ENCODE results near the gene TMEM140. TPM values are rescaled to one million over a fixed set of nuclear protein-coding genes. Genes with fewer than 3 reads are reported as not detected.

Gene TMEM140
- total RNA-seq, 1 experiment from 2014 or later, result 2.2 TPM

DNA sequence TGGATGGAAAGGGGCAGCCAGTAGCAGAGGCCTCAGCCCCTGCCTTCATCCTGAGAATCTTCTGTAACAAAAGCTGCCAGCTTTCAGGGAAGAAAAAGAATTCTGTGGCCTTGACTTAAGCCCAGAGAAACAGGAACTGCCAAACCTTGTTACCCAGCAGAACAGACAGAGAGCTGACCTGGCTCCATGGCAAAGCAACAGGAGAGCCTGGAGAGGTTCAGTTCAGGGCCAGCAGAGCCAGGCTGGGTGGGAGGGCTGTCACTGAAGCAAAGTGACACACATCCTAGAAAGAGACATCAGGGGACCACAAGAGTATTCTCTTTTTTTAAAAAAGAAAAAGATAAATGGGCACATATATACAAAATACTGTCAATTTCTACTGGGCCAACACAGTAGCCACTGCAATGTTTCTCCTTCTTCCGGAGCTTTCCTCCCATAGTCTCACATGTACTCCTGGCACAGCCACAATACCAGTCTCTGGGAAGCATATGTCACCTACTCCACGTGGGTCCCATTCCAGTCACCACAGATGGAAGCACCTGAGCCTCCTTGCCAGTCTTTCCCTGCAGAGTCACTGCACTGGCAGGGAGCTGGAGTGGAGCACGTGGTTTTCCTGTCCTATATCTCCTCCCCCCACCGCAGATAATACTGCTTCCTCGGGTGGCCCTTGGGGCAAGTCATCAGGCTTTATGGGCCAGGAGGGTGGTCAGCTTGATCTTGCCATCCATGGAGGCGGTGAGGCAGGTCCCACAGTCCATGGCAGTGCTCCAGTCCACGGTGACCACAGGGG, 37.8 kb downstream of the TMEM140 start:
- Histone ChIP-seq H3K36me3 (peaks cover 94% of the 10 kb centered on the region), H3K4me1 (replicated peaks) (0 out of 2 replicates have a peak, but pooled peaks cover 8% of the 10 kb centered on the region), H3K27ac (no peak overlapping the region), H3K4me3 (no peak overlapping the region), H3K9me3 (replicated peaks) (peaks cover 19% of the 10 kb centered on the region), H3K27me3 (replicated peaks) (no peaks in the 10 kb centered on the region)
- no peak for DNase-seq (ENCODE audit: low read depth in 1 of 2, low spot score in 2 of 2)

DNA sequence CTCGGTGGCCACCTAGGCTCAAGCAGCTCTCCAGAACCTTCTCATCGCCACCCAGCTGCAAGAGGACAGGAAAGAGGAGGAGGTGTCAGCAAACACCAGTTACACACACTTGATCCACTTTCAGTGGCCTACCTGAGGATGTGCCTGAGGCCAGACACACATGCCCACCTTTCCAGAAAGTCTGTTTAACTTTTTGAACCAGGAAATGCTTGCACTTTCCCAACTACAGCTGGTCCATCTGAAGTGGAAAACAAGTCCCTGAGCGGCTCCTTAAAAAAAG, 38.3 kb downstream of the TMEM140 start:
- H3K27me3 ChIP-seq (replicated peaks), result no peaks in the 10 kb centered on the region
- DNase-seq (ENCODE audit: low read depth in 1 of 2, low spot score in 2 of 2), result no peak
- H3K36me3 ChIP-seq, result peaks cover 93% of the 10 kb centered on the region
- 0 out of 2 replicates have a peak, but pooled peaks cover 8% of the 10 kb centered on the region for H3K4me1 ChIP-seq (replicated peaks)
- H3K9me3 ChIP-seq (replicated peaks), result peaks cover 14% of the 10 kb centered on the region
- no peak overlapping the region for H3K4me3 ChIP-seq
- H3K27ac ChIP-seq, result no peak overlapping the region

DNA sequence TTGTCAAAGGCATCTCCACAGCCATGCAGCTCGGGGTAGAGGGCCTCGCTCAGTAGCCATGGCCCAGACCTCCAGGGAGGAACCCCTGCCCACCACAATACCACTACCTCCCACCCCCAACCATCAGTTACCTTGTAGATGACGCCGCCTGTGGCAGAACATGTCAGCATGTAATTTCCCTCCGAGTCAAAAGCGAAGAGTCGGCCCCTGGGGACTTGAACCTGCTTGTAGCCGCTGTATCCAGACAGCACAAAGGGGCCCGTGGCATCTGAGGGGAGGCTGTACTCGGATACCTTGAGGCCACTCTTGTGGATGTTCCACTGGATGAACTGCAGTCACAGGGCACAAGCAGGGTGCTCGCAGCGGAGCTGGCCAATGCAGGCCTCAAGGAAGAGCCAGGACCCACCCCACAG, 39.0 kb downstream of the TMEM140 start:
- DNase-seq (ENCODE audit: low read depth in 1 of 2, low spot score in 2 of 2), result no peak
- H3K4me3 ChIP-seq, result no peak overlapping the region
- 0 out of 2 replicates have a peak, but pooled peaks cover 8% of the 10 kb centered on the region for H3K4me1 ChIP-seq (replicated peaks)
- H3K27me3 ChIP-seq (replicated peaks), result no peaks in the 10 kb centered on the region
- H3K27ac ChIP-seq, result no peak overlapping the region
- H3K36me3 ChIP-seq, result peaks cover 89% of the 10 kb centered on the region
- peaks cover 8% of the 10 kb centered on the region for H3K9me3 ChIP-seq (replicated peaks)

DNA sequence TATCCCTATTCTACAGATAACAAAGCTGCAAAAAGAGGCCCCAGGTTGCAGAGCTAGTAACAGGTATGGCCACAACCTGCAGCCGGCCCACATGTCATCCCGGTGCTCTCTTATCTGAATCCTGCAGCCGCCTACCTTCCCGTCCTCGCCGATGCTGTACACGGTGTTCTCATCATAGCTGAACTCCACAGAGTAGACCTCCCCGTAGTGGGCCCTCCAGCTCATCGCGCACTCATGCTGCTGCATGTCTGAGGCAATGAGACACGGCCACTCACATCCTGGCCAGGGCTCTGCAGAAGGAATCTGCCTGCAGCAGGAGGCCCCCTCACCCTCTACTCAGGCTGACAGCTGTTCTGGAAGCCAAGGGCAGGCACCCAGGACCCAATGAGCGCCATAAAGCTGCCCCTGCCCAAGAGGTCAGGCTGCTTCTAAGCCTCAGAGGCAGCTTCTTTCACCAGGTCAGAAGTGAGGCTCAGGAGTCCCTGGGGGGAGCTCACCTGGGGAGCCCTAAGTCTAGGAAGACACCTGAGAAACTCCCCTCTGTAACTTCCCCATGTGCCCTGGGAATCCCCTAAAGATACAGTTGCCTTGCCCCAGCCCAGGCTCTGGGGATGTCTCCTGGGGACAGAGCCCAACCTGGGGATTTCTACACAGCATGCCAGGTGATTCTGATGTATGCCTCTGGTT, 40.6 kb downstream of the TMEM140 start:
- Histone ChIP-seq H3K36me3 (peaks cover 91% of the 10 kb centered on the region), H3K27me3 (replicated peaks) (no peaks in the 10 kb centered on the region), H3K9me3 (replicated peaks) (no peaks in the 10 kb centered on the region), H3K4me3 (no peak overlapping the region), H3K27ac (no peak overlapping the region), H3K4me1 (replicated peaks) (peaks cover 16% of the 10 kb centered on the region)
- no peak for DNase-seq (ENCODE audit: low read depth in 1 of 2, low spot score in 2 of 2)

DNA sequence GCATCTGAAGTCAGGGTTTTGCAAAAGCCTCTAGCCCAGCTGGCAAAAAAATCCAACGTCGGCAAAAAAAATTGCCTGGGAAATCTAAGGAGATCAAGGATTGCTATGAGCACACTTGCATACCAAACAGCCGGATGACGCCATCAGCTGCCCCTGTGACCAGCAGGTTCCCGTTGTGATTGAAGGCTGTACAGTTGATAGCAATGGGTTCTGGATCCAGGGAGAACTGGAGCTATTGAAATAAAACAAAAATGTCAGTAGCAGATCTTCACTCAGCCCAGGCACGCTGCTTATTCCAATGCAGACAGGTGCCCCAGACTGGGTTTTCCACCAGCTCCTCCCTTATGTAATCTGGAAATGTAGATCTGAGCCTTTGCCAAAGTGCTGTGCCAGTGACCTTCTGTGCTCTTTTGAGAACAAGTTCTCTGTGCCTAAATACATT, 41.4 kb downstream of the TMEM140 start:
- Histone ChIP-seq H3K9me3 (replicated peaks) (no peaks in the 10 kb centered on the region), H3K4me3 (no peak overlapping the region), H3K4me1 (replicated peaks) (peaks cover 24% of the 10 kb centered on the region), H3K27me3 (replicated peaks) (no peaks in the 10 kb centered on the region), H3K36me3 (peaks cover 83% of the 10 kb centered on the region), H3K27ac (no peak overlapping the region)
- DNase-seq (ENCODE audit: low read depth in 1 of 2, low spot score in 2 of 2), result no peak

DNA sequence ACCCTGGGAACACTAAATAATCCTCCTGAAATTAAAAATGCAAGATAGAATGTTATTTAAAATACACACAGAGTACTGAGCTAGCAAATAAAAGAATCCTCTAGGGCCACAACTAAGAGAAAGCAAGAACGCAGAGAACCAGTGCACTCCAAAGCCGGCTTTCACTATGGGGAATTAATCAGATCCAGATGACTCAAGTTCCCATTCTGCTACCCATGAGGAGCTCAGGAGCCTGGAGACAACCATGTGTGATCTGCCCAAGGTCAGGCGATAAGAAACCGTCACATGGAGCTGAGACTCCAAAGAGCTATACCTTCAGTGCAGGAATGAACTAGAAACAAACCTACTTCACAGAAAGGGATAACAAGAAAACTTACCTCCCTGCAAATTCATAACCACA, 42.1 kb downstream of the TMEM140 start:
- Histone ChIP-seq H3K27ac (no peak overlapping the region), H3K4me3 (no peak overlapping the region), H3K27me3 (replicated peaks) (no peaks in the 10 kb centered on the region), H3K4me1 (replicated peaks) (peaks cover 31% of the 10 kb centered on the region), H3K36me3 (peaks cover 83% of the 10 kb centered on the region), H3K9me3 (replicated peaks) (no peaks in the 10 kb centered on the region)
- DNase-seq (ENCODE audit: low read depth in 1 of 2, low spot score in 2 of 2), result no peak

DNA sequence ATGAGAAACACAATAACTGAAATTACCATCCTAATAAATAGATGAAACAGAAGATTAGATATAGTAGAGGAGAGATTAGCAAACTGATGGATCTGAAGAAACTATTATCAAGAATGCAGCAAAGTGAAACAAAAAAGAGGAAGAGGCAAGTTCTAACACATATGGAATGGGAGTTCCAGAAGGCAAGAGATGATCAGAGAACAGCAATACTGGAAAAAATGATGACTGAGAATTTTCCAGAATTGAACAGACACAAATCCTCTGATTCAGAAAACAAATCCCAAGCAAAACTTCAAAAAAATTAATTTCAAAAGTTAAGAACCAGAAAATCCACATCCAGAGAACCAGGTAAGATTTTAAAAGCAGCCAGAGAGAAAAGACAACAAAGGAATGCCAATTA, 42.8 kb downstream of the TMEM140 start:
- Histone ChIP-seq H3K4me1 (replicated peaks) (peaks cover 35% of the 10 kb centered on the region), H3K27ac (no peak overlapping the region), H3K9me3 (replicated peaks) (no peaks in the 10 kb centered on the region), H3K4me3 (no peak overlapping the region), H3K36me3 (peaks cover 83% of the 10 kb centered on the region), H3K27me3 (replicated peaks) (no peaks in the 10 kb centered on the region)
- no peak for DNase-seq (ENCODE audit: low read depth in 1 of 2, low spot score in 2 of 2)

DNA sequence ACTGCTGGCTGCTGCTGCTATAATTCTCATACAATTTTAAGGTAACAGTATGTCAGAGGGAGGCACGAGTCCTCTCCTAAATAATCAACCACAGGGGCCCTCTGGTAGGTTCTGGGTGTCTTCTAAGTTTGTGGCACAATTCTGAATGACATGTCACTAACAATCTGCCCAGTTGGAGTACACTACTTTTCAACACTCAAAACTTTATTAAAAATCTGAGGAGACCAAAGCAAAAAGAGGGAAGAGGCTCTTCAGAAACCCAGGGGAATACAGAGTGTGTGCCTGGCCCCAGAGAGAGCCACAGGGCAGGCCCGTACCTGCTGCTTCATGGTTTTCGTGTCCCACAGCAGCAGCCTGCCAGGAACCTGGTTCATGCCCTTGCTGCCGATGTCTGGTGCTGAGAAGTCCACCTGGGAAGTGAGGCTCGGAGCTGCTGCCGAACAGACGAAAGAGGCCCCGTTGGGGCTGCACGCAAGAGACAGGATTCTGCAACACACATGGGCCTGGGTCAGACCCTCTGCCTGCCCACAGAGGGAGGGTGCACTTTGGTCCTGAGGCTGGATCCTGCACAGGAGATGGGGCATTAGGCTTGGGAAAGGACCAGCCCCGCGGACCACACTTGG, 45.2 kb downstream of the TMEM140 start:
- Histone ChIP-seq H3K36me3 (peaks cover 80% of the 10 kb centered on the region), H3K9me3 (replicated peaks) (no peaks in the 10 kb centered on the region), H3K4me1 (replicated peaks) (peaks cover 35% of the 10 kb centered on the region), H3K27me3 (replicated peaks) (no peaks in the 10 kb centered on the region), H3K4me3 (no peak overlapping the region), H3K27ac (peak overlapping the region; percentile 64)
- DNase-seq (ENCODE audit: low read depth in 1 of 2, low spot score in 2 of 2), result no peak

DNA sequence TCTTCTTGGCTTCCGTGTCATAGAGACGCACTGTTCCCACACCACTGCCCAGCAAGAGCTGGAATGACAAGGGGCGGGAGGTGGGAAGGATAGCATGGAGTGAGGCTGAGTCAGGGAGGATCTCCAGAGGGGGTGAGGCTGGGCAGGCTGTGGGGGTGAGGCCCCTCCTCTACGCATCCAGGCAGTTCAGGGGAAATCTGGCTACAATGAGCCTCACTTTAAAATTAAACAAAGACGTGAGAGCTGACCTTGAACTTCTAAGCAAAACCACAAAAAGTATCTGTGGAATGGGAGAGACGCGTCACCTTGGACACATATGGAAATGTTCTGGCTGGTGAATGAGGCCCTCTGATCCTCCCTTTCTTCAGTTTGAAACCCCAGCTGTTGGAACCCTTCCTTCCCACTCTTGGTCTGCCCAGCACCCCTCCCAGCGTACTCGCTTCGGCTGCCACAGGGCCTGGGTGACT, 45.8 kb downstream of the TMEM140 start:
- peaks cover 38% of the 10 kb centered on the region for H3K4me1 ChIP-seq (replicated peaks)
- H3K36me3 ChIP-seq, result peaks cover 80% of the 10 kb centered on the region
- H3K4me3 ChIP-seq, result no peak overlapping the region
- peak overlapping the region; percentile 88 for H3K27ac ChIP-seq
- DNase-seq (ENCODE audit: low read depth in 1 of 2, low spot score in 2 of 2), result peak; percentile 93 to 96
- H3K9me3 ChIP-seq (replicated peaks), result no peaks in the 10 kb centered on the region
- no peaks in the 10 kb centered on the region for H3K27me3 ChIP-seq (replicated peaks)

DNA sequence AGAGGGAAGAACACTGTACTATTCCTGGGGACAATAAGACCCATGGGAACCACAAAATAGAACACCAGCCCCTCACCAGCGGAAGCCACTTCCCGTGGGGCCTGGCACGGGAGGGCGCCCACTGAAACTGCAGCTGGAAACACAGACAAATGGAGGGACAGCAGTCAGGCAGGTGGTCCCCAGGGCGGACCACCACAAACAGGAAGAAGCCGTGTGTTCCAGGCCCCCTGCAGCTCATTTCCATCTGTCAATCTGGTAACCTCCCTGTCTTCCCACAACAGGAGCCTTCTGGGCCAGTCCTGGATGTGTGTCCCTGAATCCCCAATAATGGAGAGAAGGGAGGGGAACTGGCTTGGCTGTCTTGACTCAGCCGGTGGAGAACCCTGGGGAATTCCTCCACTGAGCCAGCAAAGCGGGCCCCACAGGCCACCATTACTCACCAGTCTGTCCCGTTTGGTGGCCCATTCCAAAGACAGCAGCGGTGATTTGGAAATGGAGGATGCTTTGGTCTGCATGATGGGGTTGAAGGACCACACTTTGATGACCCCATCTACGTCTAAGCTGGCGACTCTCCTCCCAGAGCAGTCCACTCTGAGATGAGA, 46.7 kb downstream of the TMEM140 start:
- no peaks in the 10 kb centered on the region for H3K9me3 ChIP-seq (replicated peaks)
- no peaks in the 10 kb centered on the region for H3K27me3 ChIP-seq (replicated peaks)
- peak overlapping the region; percentile 88 for H3K27ac ChIP-seq
- H3K36me3 ChIP-seq, result peaks cover 80% of the 10 kb centered on the region
- no peak overlapping the region for H3K4me3 ChIP-seq
- DNase-seq (ENCODE audit: low read depth in 1 of 2, low spot score in 2 of 2), result peak; percentile 46 to 62
- peaks cover 38% of the 10 kb centered on the region for H3K4me1 ChIP-seq (replicated peaks)

DNA sequence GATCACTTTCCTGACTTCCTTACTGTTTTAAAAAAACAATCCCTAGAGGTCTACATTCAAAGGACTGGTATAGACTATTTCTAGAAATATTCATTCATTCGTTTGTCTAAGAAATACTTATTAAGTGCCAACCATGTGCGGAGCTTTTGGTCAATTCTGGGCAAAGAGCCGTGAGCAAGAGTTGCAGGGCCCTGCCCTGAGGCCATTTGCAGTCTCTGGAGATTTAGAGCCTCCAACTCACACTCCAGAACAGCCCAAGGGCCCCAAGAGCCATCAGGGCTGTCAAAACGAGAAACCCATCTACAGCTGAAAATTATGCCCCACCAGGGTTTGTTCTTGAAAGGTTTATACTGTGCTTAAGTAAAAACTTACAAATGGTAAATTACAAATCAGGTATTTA, 47.3 kb downstream of the TMEM140 start:
- Histone ChIP-seq H3K27me3 (replicated peaks) (no peaks in the 10 kb centered on the region), H3K9me3 (replicated peaks) (no peaks in the 10 kb centered on the region), H3K27ac (peak overlapping the region; percentile 88), H3K4me3 (no peak overlapping the region), H3K4me1 (replicated peaks) (peaks cover 38% of the 10 kb centered on the region), H3K36me3 (peaks cover 85% of the 10 kb centered on the region)
- DNase-seq (ENCODE audit: low read depth in 1 of 2, low spot score in 2 of 2), result no peak

DNA sequence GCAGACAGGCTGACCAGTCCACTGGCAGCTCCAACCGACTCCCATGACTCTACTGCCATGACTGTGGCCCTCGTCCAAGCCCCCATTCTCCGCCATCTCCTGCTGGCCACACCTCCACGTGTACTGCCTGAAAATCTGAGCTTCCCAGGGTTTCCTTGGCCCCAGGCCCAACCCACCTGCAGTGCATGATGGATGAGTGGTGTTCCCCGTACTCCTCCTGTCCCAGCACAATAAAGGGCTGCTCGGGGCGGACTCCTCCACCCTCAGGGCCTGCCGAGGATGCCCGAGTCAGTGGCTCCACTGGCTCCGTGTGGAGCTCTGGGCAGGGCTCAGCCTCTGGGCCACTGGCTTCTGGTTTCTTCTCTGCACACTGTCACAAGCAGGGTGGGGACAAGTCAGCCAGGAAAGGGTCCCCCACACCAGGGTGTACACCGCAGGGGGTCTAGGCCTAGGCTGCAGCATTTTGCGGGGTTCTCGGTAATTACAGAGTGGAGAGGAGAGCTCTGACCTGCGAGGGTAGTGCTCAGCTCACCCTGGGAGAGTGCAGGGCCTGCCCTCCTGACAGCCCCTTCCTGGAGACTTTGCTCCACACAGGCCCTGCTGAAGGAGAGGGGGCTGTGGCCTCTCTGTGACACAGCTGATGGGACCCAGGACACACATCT, 48.2 kb downstream of the TMEM140 start:
- Histone ChIP-seq H3K27ac (no peak overlapping the region), H3K27me3 (replicated peaks) (no peaks in the 10 kb centered on the region), H3K9me3 (replicated peaks) (no peaks in the 10 kb centered on the region), H3K4me3 (no peak overlapping the region), H3K4me1 (replicated peaks) (peaks cover 44% of the 10 kb centered on the region), H3K36me3 (peaks cover 84% of the 10 kb centered on the region)
- DNase-seq (ENCODE audit: low read depth in 1 of 2, low spot score in 2 of 2), result no peak

DNA sequence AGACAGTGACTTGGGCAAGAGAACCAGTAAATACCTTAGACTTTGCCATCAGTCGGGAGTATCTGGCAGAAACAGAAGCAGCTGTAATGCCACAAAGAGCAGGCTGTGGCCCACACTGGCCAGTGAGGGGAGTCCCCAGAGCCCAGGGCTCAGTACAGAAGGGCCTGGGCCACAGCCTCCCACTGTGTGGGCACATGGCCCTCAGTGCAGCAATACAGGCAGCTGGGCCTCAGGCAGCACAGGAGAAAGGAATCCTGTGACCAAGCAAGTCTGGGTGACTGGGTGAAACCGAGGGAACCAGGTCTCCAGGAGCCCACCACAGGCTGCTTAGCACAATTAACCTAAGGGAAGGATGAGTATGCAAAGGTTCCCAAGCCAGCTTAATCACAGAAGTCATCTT, 49.5 kb downstream of the TMEM140 start:
- Histone ChIP-seq H3K36me3 (peaks cover 88% of the 10 kb centered on the region), H3K27me3 (replicated peaks) (no peaks in the 10 kb centered on the region), H3K27ac (no peak overlapping the region), H3K4me1 (replicated peaks) (peaks cover 46% of the 10 kb centered on the region), H3K9me3 (replicated peaks) (no peaks in the 10 kb centered on the region), H3K4me3 (no peak overlapping the region)
- peak in 1 of 2 experiments; percentile 10 for DNase-seq (ENCODE audit: low read depth in 1 of 2, low spot score in 2 of 2)
